DOHH2 (cell line): ENCODE data around the gene KCNIP2.

ENCODE experiments used
- EZH2phosphoT487 ChIP-seq: fragments of 200-600 bp; sonication (generic); IDR thresholded peaks from 2 replicates; pipeline ENCODE4 v1.6.1; 2017; ENCODE audit warnings: borderline replicate concordance, mild to moderate bottlenecking, antibody characterized with exemption, low read length, moderate library complexity, mixed read lengths
- TF ChIP-seq, protein P1 (sequence below): fragments of 200-600 bp; sonication (generic); IDR thresholded peaks from one replicate; pipeline ENCODE4 v1.5.1; 2014; ENCODE audit warnings: antibody characterized with exemption, mild to moderate bottlenecking, low read depth, low read length; ENCODE audit not compliant: poor library complexity, severe bottlenecking

DNA sequence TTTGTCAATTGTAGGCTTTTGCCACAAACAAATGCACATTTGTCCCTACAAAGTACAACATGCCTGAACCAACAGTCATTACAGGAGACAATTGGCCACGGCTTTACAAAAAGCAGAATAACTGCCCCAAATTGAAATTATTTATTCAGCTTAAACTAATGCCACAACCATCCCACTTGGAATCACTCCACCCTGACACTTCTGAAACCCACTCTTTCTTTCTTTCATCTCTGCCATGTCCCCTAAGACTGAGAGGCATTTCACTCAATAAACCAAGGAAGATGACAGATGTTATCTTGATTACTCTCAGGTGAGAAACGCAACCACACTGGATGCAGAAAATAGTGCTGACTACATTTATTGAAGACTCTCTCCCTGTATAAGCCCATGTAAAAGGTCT lies 57.8 kb downstream of the KCNIP2 start:
- TF ChIP-seq, protein P1, sequence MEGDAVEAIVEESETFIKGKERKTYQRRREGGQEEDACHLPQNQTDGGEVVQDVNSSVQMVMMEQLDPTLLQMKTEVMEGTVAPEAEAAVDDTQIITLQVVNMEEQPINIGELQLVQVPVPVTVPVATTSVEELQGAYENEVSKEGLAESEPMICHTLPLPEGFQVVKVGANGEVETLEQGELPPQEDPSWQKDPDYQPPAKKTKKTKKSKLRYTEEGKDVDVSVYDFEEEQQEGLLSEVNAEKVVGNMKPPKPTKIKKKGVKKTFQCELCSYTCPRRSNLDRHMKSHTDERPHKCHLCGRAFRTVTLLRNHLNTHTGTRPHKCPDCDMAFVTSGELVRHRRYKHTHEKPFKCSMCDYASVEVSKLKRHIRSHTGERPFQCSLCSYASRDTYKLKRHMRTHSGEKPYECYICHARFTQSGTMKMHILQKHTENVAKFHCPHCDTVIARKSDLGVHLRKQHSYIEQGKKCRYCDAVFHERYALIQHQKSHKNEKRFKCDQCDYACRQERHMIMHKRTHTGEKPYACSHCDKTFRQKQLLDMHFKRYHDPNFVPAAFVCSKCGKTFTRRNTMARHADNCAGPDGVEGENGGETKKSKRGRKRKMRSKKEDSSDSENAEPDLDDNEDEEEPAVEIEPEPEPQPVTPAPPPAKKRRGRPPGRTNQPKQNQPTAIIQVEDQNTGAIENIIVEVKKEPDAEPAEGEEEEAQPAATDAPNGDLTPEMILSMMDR: no peak
- TF ChIP-seq EZH2phosphoT487: no peak
